Skeletal muscle tissue (tissue), 4 donors: ENCODE results near the gene RTN3. TPM values are rescaled to one million over a fixed set of nuclear protein-coding genes. Genes with fewer than 3 reads are reported as not detected.
"Not testable (repeated sequence)": the region's sequence is repeated elsewhere in the genome, so short reads cannot be mapped to it uniquely, and the experiment has no call there.

Experiments used
- H3K27ac ChIP-seq: one replicate; pipeline ENCODE4 v1.7.0; 2013; ENCODE audit warnings: mild to moderate bottlenecking, low read depth, low read length, inconsistent platforms
- H3K27me3 ChIP-seq, 3 donors: one replicate each; pipeline ENCODE4 v1.7.0; 2013; ENCODE audit warnings: low read length in 3 of 3; ENCODE audit not compliant: control insufficient read depth in 3 of 3, insufficient read depth in 3 of 3
- H3K36me3 ChIP-seq, 3 donors: one replicate each; pipeline ENCODE4 v1.7.0; 2013; ENCODE audit warnings: low read length in 3 of 3; ENCODE audit not compliant: control insufficient read depth in 3 of 3, insufficient read depth in 3 of 3
- H3K4me1 ChIP-seq, 3 donors: one replicate each; pipeline ENCODE4 v1.7.0; 2013; ENCODE audit warnings: low read length in 3 of 3, mild to moderate bottlenecking in 3 of 3; ENCODE audit not compliant: control insufficient read depth in 3 of 3, insufficient read depth in 3 of 3
- H3K4me3 ChIP-seq, 3 donors: one replicate each; pipeline ENCODE4 v1.7.0; 2013; ENCODE audit warnings: low read length in 3 of 3
- H3K9ac ChIP-seq, 3 donors: one replicate each; pipeline ENCODE4 v1.7.0; 2013; ENCODE audit warnings: low read length in 3 of 3, mild to moderate bottlenecking in 3 of 3, moderate library complexity in 2 of 3, low read depth in 1 of 3
- H3K9me3 ChIP-seq, 3 donors: one replicate each; pipeline ENCODE4 v1.7.0; 2013; ENCODE audit warnings: low read length in 3 of 3; ENCODE audit not compliant: control insufficient read depth in 3 of 3
- total RNA-seq: library from RNA; depleted of rRNA; stranded (reverse); fragments of >200 nt; gene quantifications from one replicate; pipeline ENCODE4 v1.2.3, GENCODE V29; 2014
- donor health status: Osteomylitis.

RTN3 gene
- total RNA-seq, 1 donor from 2014 or later, result 28.7 TPM

DNA sequence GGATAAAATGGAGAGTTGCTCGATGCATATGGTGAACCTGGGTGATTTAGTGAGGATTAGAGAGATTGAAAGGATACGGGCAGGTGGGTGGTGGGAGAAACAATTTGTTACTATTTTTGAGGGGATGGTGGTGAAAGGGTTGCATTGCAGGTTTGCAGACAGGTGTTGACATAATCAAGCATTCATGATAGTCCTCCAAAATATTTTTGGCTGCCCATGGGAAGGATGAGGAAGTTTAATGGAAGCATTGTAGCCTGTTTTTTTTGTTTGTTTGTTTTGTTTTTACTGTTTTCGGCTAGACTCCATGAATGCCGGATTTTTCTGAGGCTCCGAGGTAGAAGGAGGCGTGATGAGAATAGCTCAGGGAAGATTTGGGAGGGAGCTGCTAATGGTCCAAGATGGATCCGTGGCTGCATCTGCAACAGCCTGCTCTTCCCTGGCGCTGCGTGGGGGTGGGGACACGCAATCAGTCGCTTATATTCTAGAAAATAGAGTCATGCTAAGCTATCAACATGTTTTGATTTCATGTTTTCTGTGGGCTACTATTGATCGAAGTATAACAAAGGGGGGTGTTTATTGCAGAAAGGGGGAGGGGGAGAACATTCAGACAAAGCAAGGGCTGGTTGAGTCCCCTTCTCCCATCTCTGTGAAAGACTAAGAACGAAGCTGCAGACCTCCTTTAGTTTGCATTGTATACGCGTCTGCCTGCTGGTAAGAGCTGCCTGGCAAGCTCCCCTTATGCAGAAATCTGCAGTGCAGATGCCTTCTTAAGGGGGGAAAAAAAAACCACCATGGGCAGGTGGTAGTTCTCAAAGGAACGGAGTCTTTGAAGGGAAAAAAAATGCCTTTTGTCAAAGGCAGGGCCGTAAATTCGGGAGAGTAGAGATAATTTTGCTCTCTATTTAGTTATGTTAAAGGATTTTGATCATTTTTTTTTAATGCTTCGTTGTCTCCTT, 1.0 kb downstream of the RTN3 start:
- Histone ChIP-seq H3K9ac (peak overlapping the region; percentile 86 to 94 (median 90)), H3K36me3 (no peaks in the 10 kb centered on the region), H3K9me3 (no peaks in the 10 kb centered on the region), H3K4me3 (peak overlapping the region; percentile 90 to 97 (median 95)), H3K27ac (peak overlapping the region; percentile 89), H3K4me1 (peaks cover 17 to 41% (median 20%) of the 10 kb centered on the region in 3 donors), H3K27me3 (no peaks in the 10 kb centered on the region)

DNA sequence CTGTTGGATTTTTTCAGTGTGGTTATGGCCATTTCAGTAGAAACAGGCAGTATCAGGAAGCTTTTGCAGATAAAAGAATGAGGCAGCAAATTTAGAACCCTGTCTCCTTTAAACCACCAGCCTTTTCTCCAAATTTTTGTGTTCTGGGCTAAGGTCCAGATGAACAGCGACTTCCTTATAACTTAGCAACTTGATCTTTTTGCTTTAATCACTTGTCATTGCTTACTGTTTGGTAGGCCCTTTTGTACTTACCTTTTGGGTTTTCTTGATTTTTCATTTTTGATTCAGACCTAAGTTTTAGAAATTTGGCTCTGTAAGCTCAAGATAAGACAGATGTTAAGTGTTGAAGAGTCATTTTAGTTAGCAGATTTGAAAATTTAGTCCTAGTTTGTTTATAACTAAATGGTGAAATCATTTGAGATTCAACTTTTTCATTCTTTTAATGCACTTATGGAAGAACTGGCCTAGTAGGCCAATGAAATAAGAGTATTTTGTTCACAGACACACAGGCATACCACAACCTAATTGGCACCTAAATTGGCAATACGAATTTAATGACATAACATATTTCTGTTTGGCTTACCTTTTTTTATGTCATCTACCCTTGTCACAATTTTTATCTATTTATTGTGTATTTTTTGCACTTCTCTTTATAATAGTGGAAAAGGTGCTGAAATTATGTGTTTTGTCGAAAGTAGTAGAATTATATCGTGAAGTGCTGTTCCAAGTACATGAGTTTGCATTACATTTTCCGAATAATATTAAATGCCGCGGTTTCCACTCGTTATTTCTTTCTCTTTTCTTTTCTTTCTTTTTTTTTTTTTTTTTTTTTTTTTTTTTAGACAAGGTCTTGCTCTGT, 2.1 kb downstream of the RTN3 start:
- Histone ChIP-seq H3K9me3 (no peaks in the 10 kb centered on the region), H3K4me3 (peak overlapping the region in 2 of 3 donors; percentile 90 to 97), H3K9ac (peak overlapping the region; percentile 38 to 94 (median 90)), H3K4me1 (peaks cover 17 to 41% (median 20%) of the 10 kb centered on the region in 3 donors), H3K27ac (peak overlapping the region; percentile 89), H3K27me3 (no peaks in the 10 kb centered on the region), H3K36me3 (no peaks in the 10 kb centered on the region)

DNA sequence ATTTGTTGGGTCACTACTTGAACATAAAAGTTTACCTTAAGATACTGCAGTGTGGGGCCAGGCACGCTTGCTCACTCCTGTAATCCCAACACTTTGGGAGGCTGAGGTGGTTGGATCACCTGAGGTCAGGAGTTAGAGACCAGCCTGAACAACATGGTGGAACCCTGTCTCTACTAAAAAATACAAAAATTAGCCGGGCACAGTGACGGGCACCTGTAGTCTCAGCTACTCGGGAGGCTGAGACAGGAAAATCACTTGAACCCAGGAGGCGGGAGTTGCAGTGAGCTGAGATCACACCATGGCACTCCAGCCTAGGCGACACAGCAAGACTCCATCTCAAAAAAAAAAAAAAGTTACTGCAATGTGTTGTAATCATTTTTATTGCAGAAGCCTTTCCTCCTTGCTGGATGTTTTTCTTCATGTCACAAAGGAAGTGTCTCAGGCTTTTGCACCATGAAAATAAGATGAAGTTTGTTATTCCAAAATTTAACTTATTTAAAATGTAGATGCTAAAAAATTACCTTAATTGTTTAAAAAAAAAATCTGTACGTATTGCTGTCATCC, 3.9 kb downstream of the RTN3 start:
- not testable (repeated sequence) for H3K27ac ChIP-seq, H3K9ac ChIP-seq, H3K36me3 ChIP-seq, H3K4me3 ChIP-seq, H3K27me3 ChIP-seq, H3K9me3 ChIP-seq
- H3K4me1 ChIP-seq, result peaks cover 17 to 34% (median 20%) of the 10 kb centered on the region in 3 donors

DNA sequence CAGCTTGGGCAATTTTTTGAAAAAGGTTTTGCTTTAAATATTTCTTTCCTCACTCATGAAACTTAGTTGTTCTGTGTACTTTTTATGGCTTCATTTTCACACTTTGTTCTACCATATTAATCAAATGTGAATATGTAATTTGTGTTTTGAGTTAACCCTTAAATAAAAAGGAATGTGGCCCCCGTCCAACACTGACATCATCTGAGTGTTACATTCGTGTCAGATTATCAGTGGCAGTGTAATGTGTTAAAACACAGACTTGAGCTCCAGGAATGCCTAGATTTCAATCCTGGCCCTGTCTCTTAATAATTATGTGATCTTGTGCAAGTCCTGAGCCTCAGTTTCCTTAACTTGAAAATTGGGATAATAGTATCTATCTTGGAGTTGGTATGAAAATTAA, 5.6 kb downstream of the RTN3 start:
- Histone ChIP-seq H3K4me1 (peaks cover 9 to 31% (median 14%) of the 10 kb centered on the region in 3 donors), H3K4me3 (no peak overlapping the region), H3K9me3 (no peaks in the 10 kb centered on the region), H3K36me3 (no peaks in the 10 kb centered on the region), H3K9ac (no peak overlapping the region), H3K27me3 (no peaks in the 10 kb centered on the region), H3K27ac (no peak overlapping the region)

DNA sequence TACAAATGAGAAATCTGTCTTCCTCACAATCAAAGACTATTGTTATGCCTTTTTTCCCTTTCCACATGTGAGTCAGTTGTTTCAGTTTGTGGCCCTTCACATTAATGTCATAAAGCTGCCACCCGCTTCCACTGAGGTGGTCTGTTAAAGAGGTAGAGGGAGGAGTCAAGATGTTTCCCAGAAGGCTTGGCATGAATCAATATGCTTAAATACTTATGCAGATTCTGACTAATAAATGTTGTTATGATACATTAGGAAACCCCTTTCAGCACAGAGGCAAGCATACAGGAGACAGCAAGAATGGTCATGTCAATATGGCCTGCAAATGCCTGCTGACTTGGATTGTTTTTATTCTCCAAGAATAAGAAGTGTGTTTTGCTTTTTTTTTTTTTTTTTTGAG, 6.5 kb downstream of the RTN3 start:
- H3K27me3 ChIP-seq, result no peaks in the 10 kb centered on the region
- no peak overlapping the region for H3K4me3 ChIP-seq
- no peaks in the 10 kb centered on the region for H3K36me3 ChIP-seq
- no peak overlapping the region for H3K9ac ChIP-seq
- H3K27ac ChIP-seq, result no peak overlapping the region
- no peaks in the 10 kb centered on the region for H3K9me3 ChIP-seq
- H3K4me1 ChIP-seq, result peaks cover 9 to 22% (median 11%) of the 10 kb centered on the region in 3 donors

DNA sequence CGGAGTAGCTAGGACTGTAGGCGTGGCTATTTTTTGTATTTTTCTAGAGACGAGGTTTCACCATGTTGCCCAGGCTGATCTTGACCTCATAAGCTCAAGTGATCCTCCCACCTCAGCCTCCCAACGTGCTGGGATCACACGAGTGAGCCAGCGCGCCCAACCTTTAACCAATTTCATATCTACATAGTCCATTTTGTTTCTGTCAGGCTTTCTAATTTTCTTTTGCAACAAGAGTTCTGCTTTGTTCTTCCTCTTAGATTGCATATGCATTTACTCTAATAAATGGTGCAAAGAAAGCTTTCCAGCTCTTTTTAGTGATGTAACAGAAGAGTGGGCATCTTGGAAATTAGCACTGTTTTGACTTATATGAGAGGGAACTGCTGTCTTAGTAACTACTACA, 13.3 kb downstream of the RTN3 start:
- Histone ChIP-seq H3K36me3 (peaks cover 0 to 3% (median 0%) of the 10 kb centered on the region in 3 donors), H3K4me3 (no peak overlapping the region), H3K9me3 (no peaks in the 10 kb centered on the region), H3K4me1 (peaks cover 0 to 21% (median 16%) of the 10 kb centered on the region in 3 donors), H3K27ac (no peak overlapping the region), H3K9ac (no peak overlapping the region), H3K27me3 (no peaks in the 10 kb centered on the region)

DNA sequence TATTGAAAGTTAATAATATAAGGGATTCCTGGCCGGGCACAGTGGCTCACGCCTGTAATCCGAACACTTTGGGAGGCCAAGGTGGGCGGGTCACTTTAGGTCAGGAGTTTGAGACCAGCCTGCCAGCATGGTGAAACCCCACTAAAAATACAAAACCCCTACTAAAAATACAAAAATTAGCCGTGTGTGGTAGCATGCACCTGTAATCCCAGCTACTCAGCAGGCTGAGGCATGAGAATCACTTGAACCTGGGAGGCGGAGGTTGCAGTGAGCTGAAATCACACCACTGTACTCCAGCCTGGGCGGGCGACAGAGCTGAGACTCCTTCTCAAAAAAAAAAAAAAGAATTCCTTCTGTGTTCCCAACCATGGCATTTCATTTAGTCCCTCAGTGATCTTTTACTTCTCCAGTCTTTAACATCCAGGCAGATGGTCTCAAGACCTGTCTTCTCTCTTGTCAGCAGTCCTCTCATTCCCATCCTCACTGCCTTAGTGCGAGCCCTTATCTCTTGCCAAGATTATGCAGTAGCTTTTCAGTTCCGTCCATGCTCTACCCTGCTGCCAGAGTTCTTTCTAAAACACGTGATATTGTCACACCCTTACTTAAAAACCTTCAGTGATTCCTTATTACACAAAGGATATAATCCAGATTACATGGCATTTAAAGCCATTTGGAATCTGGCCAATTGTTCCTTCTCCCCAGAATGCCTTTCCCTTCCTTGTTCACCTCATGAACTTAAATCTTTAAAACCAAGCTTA, 17.9 kb downstream of the RTN3 start:
- no peaks in the 10 kb centered on the region for H3K27me3 ChIP-seq
- no peaks in the 10 kb centered on the region for H3K9me3 ChIP-seq
- H3K27ac ChIP-seq, result no peak overlapping the region
- no peak overlapping the region for H3K4me3 ChIP-seq
- no peak overlapping the region for H3K9ac ChIP-seq
- peaks cover 0 to 3% (median 0%) of the 10 kb centered on the region in 3 donors for H3K36me3 ChIP-seq
- peaks cover 0 to 14% (median 6%) of the 10 kb centered on the region in 3 donors for H3K4me1 ChIP-seq

DNA sequence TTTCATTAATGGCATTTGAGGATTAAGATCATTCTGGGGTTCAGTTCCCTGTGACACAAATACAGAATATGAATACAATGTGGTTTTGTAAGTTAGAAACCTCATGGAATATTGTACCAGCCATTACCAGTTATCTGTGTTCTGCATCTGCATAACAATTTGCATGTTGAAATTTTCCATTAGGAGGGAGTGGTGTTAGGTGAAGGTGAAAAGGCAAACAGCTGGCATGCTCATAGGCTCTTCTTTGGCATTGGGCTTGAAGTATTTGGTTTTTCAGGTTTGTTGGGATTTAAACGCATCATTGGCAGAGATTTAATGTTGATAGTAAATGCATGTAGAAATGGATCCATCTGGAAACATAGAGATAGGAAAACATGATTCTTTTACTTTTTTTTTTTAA, 18.6 kb downstream of the RTN3 start:
- Histone ChIP-seq H3K27me3 (no peaks in the 10 kb centered on the region), H3K4me1 (peaks cover 0 to 14% (median 6%) of the 10 kb centered on the region in 3 donors), H3K27ac (no peak overlapping the region), H3K36me3 (no peaks in the 10 kb centered on the region), H3K9me3 (no peaks in the 10 kb centered on the region), H3K4me3 (no peak overlapping the region), H3K9ac (no peak overlapping the region)

DNA sequence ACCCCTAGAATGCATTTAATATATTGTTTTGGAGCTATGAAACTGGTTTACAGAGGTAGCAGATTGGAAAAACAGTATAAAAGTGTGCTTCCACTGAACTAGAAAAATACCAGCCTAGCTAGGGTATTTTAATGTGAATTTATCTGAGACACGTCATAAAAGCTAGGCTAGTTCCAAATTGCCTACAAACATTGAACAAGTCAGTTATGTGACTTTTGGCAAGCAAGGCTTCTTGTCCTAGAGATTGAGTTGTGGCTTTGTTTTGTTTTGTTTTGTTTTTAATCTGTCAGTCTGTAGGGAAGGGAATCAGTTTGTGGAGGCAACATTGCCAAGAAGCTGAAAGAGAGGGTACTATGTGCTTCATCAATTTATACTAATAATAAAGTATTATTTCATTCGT, 24.2 kb downstream of the RTN3 start:
- H3K4me3 ChIP-seq, result no peak overlapping the region
- H3K36me3 ChIP-seq, result peaks cover 0 to 2% (median 0%) of the 10 kb centered on the region in 3 donors
- H3K27ac ChIP-seq, result no peak overlapping the region
- peak overlapping the region in 1 of 3 donors; percentile 0 for H3K9ac ChIP-seq
- H3K27me3 ChIP-seq, result no peaks in the 10 kb centered on the region
- no peaks in the 10 kb centered on the region for H3K9me3 ChIP-seq
- no peaks in the 10 kb centered on the region for H3K4me1 ChIP-seq
